NCI-H524 (cell line): Measurements from ENCODE around the gene TMIE.

Experiments
- DNase-seq, 2 experiments: peaks; one replicate each; lab custom pipeline; 2025; lab: John Stamatoyannopoulos, UW

TMIE gene

DNA sequence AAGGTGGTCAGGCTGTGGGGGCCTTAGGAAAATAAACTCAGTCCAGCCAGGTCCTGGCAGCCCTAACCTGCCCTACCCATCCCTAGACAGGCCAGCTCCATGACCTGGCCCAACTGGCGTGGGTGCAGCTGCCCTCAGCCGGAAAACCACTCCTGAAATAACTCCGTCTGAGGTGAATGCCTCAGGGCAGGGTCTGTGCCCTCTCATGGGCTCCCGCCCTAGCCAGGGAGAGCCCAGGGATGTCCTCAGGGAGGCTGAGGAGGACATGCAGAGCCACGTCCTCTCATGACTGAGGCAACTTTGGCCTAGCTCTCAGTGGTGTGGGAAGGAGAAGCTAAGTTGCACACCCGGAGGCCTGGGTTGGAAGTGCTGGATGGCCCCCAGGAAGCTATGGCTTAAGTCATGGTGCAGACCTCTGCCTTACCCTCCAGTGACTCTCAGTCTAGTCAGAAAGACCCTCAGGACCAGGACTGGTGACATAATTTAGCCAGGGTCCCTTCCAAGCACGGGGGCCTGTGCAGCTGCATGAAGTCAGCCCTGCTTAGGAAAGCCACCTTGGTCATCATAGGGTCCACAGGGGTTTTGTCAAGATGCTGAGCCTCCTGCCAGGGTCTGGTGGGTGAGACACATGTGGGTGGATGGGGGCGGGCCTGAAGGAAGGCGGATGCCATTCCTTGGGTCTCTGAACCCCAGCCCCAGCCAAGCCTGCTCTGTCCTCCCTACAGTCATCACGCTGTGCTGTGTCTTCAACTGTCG, 7.4 kb downstream of the TMIE start:
- no peak for DNase-seq

GRCh38 chr3:46709157-46709654, 8.0 kb downstream of the TMIE start:
- no peak for DNase-seq

DNA sequence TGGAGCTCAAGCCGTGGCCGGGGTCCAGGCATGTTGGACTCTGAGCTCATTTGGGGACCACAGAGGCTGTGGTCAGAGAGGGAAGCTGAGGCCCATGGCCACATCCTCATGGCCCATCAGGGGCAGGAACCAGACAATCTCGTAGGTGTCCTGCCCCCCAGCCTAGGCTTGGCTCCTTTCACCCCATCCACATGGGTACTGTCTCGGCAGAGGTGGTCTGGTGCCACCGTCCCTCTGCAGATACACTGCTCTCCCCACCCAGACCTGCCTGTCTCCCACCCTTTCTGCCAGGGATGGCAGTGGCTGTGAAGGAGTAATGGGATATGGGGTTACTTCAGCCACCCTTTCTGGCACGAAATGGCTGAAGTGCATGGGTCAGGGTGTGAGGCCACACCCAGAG, 8.5 kb downstream of the TMIE start:
- DNase-seq, result no peak

GRCh38 chr3:46710229-46710628, 9.0 kb downstream of the TMIE start:
- no peak for DNase-seq

DNA sequence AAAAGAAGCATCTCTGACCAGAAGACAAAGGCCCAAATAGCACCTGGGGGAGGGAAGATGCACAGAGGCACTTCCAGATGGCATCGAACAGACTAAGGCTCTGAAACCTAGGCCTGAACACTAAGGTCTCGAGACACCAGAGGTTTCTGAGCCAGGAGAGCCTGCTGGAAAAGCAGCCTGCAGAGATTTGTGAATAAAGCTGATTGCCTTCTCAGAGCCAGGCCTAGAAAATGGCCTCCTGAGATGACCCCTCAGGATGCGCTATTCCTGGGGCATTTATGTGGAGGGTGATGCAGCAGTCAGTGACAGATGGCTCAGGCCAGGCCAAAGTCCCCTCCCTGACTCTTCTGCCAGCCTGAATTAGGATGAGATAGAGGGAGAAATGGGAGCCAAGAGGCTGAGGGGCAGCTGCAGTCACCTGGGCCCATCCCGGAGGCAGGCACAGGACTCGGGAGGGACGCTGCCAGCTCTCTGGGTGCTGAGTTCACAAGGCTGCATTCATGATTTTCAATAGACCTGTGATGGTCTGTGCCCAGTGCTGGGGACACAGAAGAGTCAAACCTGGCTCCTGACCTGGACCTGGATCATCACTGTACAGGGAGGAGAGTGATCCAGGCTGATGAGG, 9.6 kb downstream of the TMIE start:
- DNase-seq, result no peak

DNA sequence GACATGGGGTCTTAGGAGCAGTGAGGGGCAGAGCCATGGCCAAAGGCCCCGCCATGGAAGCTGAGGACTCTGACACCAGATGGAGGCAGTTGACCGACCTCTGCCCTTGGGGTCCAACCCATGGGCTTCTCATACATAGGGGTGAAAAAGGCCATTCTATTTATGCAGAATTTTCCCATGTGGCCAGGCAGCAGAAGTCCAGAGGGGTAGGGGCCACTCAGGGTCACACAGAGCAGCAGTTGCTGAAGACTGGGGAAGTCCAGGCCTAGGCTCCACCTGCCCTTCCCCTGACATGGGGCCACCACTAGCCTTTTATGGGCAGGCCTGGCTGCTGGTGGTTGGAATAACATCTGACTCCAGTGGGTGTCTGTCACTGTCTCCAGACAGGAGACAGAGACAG, 10.1 kb downstream of the TMIE start:
- DNase-seq, result no peak

DNA sequence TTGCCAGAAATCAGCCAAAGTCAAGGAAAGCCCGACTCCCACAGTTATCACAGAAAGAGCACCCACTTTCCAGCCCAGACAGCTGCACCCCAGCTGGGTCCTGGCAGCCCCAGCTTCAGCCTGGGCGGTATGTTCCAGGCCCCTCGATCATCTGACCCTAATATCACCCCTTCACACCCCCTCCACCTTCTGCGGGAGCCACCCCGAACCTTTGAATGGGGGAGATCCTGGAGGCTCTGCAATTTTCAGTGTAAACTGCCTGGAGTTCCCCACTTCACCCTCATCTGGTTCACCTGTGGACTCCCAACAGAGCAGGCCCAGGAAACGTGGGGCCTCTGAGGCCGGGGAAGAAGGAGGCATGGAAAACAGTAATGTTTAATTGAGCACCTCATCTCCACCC, 10.6 kb downstream of the TMIE start:
- DNase-seq, result no peak

DNA sequence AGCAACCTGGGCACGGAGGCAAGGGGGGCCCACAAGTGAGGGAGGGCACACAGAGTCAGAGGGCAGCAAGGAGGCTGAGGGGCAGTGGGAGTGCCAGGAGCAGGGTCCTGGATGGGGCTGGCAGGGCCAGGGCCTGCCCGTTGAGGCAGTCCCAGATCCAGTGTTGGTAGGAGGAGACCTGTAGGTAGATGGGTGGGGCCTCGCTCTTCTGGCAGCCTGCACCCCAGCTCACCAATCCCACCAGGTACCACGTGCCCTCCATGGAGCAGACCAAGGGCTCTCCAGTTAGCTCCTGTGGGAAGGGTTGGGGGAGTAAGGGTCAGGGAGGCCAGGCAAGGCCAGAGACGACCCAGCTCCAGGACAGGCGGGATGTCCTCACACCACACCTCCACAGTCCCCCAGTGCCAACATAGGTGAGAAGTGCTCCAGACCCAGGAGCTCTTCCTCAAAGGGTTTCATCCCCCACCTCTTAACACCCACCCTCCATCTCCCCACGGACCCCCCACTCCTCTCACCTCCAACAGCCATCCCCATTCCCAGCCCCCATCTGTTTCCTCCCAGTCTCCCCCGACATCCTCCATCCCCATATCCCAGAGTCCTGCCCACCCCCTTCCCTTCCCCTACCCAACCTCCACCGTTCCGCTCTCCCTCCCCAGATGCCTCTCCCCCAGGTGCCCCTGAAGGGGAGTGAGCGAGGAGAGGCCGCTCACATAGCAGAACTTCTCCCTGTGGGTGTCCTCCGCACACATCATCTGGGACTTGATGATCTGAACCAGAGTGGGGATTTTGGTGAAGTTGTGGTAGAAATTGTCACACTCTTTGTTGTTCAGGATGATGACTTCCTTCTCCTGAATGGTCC, 11.2 kb downstream of the TMIE start:
- no peak for DNase-seq

GRCh38 chr3:46713050-46713897, 12.1 kb downstream of the TMIE start:
- no peak for DNase-seq

DNA sequence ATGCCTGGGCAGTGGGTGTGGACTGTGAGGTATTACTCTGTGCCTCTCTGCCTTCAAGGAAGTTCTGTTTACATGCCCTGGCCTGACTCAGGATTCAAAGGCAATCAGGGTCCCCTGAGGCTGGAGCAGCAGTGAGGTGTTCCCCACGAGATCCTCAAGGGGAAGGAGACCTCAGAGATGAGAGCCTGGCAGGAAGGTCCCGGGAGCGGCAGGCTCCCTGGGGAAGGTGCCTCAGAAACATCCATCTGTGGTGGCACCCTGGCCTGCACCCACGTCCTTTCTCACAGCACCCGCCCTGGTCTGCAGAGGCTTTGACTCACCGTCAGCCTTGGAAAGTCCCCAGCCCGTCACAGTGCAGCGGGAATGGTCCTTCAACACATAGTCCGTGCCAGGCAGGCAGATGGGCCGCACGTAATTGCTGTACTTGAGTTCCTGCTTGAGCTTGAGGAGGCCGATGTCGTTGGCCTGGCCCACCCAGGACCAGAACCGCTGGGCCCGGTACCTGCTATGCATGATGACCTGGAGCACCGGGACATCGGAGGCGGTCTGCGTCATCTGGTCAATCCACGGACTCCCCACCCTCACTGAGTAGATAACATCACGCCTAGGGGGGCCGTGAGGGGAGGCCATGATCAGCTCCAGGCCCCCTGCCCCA, 12.8 kb downstream of the TMIE start:
- peak; percentile 30 to 64 for DNase-seq

DNA sequence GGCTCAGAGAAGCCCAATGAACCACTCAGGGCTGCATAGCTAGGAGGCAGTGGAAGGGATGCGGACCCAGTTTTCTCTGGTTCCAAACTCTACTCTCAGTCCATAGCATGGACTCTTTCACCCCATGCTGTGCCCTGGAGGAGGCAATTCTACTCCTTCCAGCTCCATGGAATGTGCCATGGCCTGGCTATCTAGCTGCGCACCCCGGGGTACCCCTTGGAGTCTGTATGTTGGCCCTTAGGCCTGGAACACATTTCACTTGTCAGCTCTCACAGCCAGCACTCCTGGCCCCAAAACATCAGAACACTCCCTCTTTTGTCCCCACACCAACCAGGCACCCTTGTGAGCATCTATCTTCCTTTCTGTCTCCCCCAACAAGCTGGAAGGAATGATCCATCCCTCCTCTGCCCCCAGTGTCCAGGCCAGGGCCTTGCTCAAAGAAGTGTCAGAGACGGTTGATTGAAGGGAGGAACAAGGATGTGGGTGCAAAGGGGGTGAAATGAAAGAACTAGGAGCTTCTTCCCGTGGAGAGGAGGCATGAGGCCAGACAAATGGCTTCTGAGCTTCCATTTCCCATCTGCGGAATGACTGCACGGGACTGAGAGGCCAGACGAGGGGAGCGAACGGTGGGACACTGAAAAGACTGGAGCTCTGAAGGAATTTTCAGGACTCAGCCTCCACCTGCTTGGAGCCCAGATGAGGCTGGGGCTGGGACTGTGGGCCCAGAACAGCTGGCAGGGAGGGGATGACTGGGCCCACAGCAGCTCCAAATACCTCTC, 13.7 kb downstream of the TMIE start:
- no peak for DNase-seq

DNA sequence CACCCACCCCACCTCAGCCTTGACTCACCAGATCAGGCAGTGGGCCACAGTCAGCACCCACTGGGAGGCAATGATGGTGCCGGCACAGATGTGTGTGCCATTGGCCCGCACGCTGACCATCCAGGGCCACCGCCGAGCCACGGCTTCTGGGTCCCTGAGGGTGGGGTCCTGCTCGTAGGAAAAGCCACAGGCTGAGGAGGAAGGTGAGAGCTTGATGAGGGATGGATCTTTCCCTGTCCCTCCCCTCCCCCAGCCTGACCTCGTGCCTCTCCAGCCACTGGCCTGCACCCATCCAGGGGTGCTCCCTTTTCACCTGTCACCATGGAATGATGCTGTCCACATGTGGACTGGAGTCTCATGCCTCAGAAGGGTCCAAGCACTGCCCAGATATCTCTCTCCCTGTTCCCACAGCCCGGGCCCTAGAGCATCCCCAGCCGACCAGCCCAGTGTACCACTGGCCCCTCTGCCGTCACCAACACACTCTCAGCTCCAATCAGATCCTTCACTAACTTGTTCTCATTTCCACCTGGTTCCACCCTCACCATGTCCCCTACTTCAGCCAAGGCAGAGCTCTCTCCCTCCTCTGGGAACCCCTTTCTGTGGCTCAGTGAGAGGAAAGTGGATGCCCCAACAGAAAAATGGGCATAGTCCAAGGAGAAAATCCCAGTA, 14.4 kb downstream of the TMIE start:
- DNase-seq, result no peak

DNA sequence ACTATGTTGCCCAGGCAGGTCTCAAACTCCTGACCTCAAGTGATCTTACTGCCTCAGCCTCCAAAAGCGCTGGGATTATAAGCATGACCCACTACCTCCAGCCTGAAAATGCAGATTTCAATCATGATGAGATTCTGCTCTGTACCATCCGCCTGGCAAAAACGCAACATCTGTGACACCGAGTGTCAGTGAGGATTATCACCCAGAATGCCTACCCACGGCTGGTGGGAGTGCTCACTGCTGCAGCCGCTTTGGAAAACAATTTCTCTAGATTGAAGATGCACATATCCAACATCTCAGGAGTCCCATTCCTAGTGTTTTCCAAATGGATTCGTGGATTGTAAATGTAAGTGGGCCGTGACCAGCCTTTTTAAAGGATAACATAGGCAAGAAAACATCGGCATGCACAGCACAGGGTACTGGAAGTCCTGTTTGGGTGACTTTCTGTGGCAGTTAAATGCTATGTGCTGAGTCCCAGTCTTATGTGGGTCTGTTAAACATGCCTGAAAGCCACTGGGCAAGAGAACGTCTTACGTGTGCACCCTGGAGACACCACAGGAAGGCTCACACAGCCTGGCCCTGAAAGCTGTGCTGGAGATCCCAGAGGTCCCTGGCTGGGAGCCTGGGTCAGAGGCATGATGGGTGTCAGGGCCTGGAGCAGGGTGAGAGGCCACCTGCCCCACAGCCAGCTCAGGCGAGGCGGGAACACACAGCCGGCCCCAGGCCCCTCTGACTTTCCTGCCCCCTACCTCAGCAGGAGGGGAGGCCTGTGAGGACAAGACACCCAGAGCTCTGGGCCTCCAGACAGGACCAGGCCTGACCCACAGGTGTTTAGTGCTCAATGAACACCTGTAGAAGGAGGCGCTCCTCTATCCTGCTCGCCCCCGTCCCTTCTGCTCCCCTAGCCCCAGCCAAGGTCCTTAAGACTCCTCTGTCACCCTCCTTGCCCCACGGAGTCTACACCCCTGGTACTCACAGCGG, 15.6 kb downstream of the TMIE start:
- DNase-seq, result peak; percentile 43 to 62

DNA sequence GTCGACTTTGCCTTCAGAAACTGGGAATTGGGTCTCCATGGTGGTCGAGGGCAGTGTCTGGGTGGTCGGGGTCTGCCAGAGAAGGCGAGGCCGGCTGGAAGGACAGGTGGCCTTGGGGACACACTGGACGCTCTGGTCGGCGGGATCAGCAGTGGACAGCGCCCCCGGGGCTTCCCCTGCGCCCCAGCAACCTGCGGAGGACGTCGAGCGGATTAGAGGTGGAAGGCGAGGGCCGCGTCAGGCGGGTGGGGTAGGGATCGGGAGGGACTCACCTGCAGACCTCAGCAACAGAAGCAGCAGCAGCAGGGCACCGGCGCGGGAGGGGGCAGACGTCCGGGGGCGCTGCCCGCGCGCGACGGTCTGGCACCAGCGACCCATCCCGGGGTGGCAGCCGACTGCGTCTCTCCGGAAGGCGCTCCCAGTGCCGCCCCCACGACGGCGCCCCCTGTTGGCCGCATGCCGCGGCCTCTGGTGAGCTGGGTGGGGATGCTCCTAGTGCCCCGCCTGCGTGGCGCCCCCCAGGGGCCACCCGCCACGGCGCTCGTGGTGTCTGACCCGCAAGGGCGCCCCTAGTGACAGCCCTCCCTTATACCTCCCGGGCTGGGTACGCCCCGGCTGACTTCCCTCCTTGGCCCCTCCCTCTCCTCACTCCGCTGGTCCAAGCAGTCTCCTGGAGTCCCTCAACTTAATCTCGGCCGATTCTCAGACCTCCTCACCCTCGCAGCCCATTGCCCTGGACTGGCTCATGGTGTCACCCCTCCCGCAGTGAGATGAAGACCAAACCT, 16.4 kb downstream of the TMIE start, which contains the start of gene PRSS50:
Gene PRSS50, minus strand, starts transcription at position 423 of the 785 bp plus-strand sequence. Its CDS starts 45 bp downstream, at position 378.
- DNase-seq, result no peak

DNA sequence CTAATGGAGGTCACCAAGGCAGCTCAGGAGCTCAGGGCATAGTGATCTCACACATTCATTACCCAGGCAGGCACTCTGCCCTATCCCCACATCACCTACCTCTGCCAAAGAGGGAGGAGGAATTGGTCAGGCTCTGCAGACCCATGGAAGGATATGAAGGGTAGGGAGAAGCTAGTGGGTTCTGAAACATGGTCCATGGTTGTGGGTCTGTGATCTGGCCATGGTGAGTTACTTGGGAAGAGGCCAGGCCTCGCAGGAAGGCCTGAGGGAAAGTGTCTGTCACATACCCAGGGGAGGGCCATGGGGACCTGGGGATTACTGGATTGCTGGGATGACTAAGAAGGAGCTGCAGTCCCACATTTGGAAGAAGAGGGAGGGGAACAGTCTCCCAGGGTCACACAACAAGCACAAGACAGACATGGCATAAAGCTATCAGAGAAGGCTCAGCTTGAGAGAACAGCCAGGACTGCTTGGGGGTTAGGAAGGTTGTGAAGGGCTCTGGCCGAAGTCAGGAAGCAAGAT, 17.9 kb downstream of the TMIE start:
- no peak for DNase-seq

GRCh38 chr3:46719735-46720271, 18.6 kb downstream of the TMIE start:
- no peak for DNase-seq

GRCh38 chr3:46721009-46721408, 19.8 kb downstream of the TMIE start:
- DNase-seq, result no peak
